ENCODE measurements around the gene SFMBT1.

DNA sequence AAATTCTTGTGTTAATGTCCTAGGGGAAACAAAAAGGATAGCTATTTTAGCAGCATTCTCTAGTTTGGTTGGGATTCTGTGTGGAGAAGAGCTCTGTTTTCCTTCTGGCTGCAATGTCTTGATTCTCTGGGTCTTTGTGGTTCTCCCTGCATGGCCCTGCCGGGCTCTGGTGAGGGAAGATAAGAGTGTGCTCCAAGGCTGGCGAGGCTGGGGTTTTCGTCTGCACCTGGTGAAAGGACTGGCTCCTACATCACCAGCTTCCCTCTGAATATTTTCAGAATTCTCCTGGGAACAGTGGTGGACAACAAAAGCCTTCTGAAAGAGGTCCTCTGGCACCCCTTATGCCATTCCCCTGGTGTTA is 38.1 kb upstream of the SFMBT1 start:
- TF ChIP-seq, protein P1, sequence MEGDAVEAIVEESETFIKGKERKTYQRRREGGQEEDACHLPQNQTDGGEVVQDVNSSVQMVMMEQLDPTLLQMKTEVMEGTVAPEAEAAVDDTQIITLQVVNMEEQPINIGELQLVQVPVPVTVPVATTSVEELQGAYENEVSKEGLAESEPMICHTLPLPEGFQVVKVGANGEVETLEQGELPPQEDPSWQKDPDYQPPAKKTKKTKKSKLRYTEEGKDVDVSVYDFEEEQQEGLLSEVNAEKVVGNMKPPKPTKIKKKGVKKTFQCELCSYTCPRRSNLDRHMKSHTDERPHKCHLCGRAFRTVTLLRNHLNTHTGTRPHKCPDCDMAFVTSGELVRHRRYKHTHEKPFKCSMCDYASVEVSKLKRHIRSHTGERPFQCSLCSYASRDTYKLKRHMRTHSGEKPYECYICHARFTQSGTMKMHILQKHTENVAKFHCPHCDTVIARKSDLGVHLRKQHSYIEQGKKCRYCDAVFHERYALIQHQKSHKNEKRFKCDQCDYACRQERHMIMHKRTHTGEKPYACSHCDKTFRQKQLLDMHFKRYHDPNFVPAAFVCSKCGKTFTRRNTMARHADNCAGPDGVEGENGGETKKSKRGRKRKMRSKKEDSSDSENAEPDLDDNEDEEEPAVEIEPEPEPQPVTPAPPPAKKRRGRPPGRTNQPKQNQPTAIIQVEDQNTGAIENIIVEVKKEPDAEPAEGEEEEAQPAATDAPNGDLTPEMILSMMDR (conservative IDR thresholded peaks at IDR 0.05; ENCODE audit: low read length): no peak
- no peak for TF ChIP-seq EZH2phosphoT487 (IDR thresholded peaks at IDR 0.05; ENCODE audit: borderline replicate concordance, low read depth, low read length)

Data from OCI-LY7 (cell line).